GM23338 (cell line): ENCODE data around the gene SDR42E2. TPM values are rescaled to one million over a fixed set of nuclear protein-coding genes. Genes with fewer than 3 reads are reported as not detected.

Experiments used
- ATAC-seq: fragments of 200-7000 bp; cut with Tn5 transposase; 3 replicates; pipeline ENCODE4 v1.9.1; 2020
- DNase-seq: peaks from one replicate; pipeline ENCODE4 v3.0.0-alpha.2; 2015; ENCODE audit warnings: low spot score
- H2AFZ ChIP-seq: fragments of 200-600 bp; sonication (generic); 2 replicates; pipeline ENCODE4 v1.8.0; 2016; ENCODE audit warnings: antibody characterized with exemption, mild to moderate bottlenecking, moderate library complexity
- H3F3A ChIP-seq: fragments of 200-600 bp; sonication (generic); replicated peaks from 2 replicates; pipeline ENCODE4 v1.8.0; 2017; ENCODE audit warnings: antibody characterized with exemption, mixed run types, low read depth
- H3K27ac ChIP-seq: fragments of 200-600 bp; sonication (generic); 2 replicates; pipeline ENCODE4 v1.6.1; 2016; ENCODE audit warnings: low read depth
- H3K27me3 ChIP-seq: fragments of 200-600 bp; sonication (generic); 2 replicates; pipeline ENCODE4 v1.8.0; 2016; ENCODE audit warnings: mild to moderate bottlenecking, mixed run types, moderate library complexity; ENCODE audit not compliant: insufficient read depth
- H3K36me3 ChIP-seq: fragments of 200-600 bp; sonication (generic); 2 replicates; pipeline ENCODE4 v1.8.0; 2016; ENCODE audit warnings: mild to moderate bottlenecking; ENCODE audit not compliant: insufficient read depth
- H3K4me1 ChIP-seq: fragments of 200-600 bp; sonication (generic); 2 replicates; pipeline ENCODE4 v1.8.0; 2016; ENCODE audit warnings: mild to moderate bottlenecking, moderate library complexity; ENCODE audit not compliant: insufficient read depth
- H3K4me2 ChIP-seq: fragments of 200-600 bp; sonication (generic); 2 replicates; pipeline ENCODE4 v1.7.1; 2017; ENCODE audit warnings: mixed run types
- H3K4me3 ChIP-seq: fragments of 200-600 bp; sonication (generic); 2 replicates; pipeline ENCODE4 v1.6.1; 2016; ENCODE audit warnings: mixed run types
- H3K79me2 ChIP-seq: fragments of 200-600 bp; sonication (generic); replicated peaks from 2 replicates; pipeline ENCODE4 v1.8.0; 2017; ENCODE audit warnings: mild to moderate bottlenecking; ENCODE audit not compliant: insufficient read depth
- H3K9me2 ChIP-seq: fragments of 200-600 bp; sonication (generic); 2 replicates; pipeline ENCODE4 v1.8.0; 2017; ENCODE audit not compliant: insufficient read depth
- H4K20me1 ChIP-seq: fragments of 200-600 bp; sonication (generic); replicated peaks from 2 replicates; pipeline ENCODE4 v1.8.0; 2017; ENCODE audit warnings: mild to moderate bottlenecking; ENCODE audit not compliant: insufficient read depth
- H3K27ac Mint-ChIP-seq: 2 replicates; pipeline ENCODE4 v1.8.0; 2020; ENCODE audit warnings: inconsistent platforms, mild to moderate bottlenecking, moderate library complexity, mixed read lengths
- H3K27me3 Mint-ChIP-seq: 3 replicates; pipeline ENCODE4 v1.8.0; 2022; ENCODE audit warnings: low read depth, mild to moderate bottlenecking, moderate library complexity, mixed read lengths, inconsistent platforms; ENCODE audit not compliant: insufficient read depth, poor library complexity
- H3K36me3 Mint-ChIP-seq: 3 replicates; pipeline ENCODE4 v1.8.0; 2021; ENCODE audit warnings: low read depth, mild to moderate bottlenecking, inconsistent platforms, moderate library complexity, mixed read lengths
- H3K4me1 Mint-ChIP-seq: 3 replicates; pipeline ENCODE4 v1.8.0; 2020; ENCODE audit warnings: mild to moderate bottlenecking, inconsistent platforms, mixed read lengths
- H3K4me3 Mint-ChIP-seq: 3 replicates; pipeline ENCODE4 v1.8.0; 2021; ENCODE audit warnings: moderate library complexity, mild to moderate bottlenecking, inconsistent platforms, mixed read lengths
- H3K9me3 Mint-ChIP-seq: 3 replicates; pipeline ENCODE4 v1.8.0; 2020; ENCODE audit warnings: moderate library complexity, mild to moderate bottlenecking, inconsistent platforms, mixed read lengths
- CREB1 ChIP-seq: fragments of 250-450 bp; sonication (Bioruptor Pico); IDR thresholded peaks from 2 replicates; pipeline ENCODE4 v1.5.0; 2020; ENCODE audit warnings: low read depth, mild to moderate bottlenecking, moderate library complexity
- CTCF ChIP-seq, 2 experiments: fragments of 200-600 bp in 1 of 2; sonication (generic) in 1 of 2; conservative IDR thresholded peaks; 2 replicates each; pipeline versions ENCODE4 v1.5.1 to v1.6.1; 2016 to 2017; ENCODE audit warnings: antibody characterized with exemption in 2 of 2, low read depth in 2 of 2, mild to moderate bottlenecking in 2 of 2, moderate library complexity in 1 of 2
- EZH2 ChIP-seq: fragments of 200-600 bp; sonication (generic); IDR thresholded peaks from one replicate; pipeline ENCODE4 v1.8.0; 2017; ENCODE audit warnings: antibody characterized with exemption, mild to moderate bottlenecking, low read depth; ENCODE audit not compliant: unreplicated experiment
- EZH2phosphoT487 ChIP-seq: fragments of 200-600 bp; sonication (generic); IDR thresholded peaks from one replicate; pipeline ENCODE4 v1.8.1; 2018; ENCODE audit warnings: antibody characterized with exemption; ENCODE audit not compliant: unreplicated experiment
- JUNB ChIP-seq: IDR thresholded peaks from one replicate; pipeline ENCODE4 v1.6.1; 2016; ENCODE audit warnings: antibody characterized with exemption; ENCODE audit not compliant: unreplicated experiment
- NANOG ChIP-seq: IDR thresholded peaks from 2 replicates; pipeline ENCODE4 v1.6.1; 2016; ENCODE audit warnings: antibody characterized with exemption, borderline replicate concordance
- POLR2AphosphoS5 ChIP-seq: IDR thresholded peaks from 2 replicates; pipeline ENCODE4 v1.6.1; 2016; ENCODE audit warnings: antibody characterized with exemption, low read depth
- STAT1 ChIP-seq: IDR thresholded peaks from one replicate; pipeline ENCODE4 v1.6.1; 2016; ENCODE audit warnings: antibody characterized with exemption; ENCODE audit not compliant: unreplicated experiment
- ZNF114 ChIP-seq: fragments of 250-450 bp; sonication (Bioruptor Pico); IDR thresholded peaks from 2 replicates; pipeline ENCODE4 v1.5.0; 2020; ENCODE audit warnings: mild to moderate bottlenecking, moderate library complexity
- ZNF331 ChIP-seq: fragments of 250-450 bp; sonication (Bioruptor Pico); IDR thresholded peaks from 2 replicates; pipeline ENCODE4 v1.5.0; 2020; ENCODE audit warnings: low read depth, mild to moderate bottlenecking, moderate library complexity
- ZNF462 ChIP-seq: fragments of 250-450 bp; sonication (Bioruptor Pico); IDR thresholded peaks from 2 replicates; pipeline ENCODE4 v1.5.0; 2020; ENCODE audit warnings: mild to moderate bottlenecking, moderate library complexity
- polyA plus RNA-seq: library from polyadenylated mRNA; unstranded; fragments of >200 nt; fragmentation: Nextera tagmentation; extraction: Ambion mirVana; gene quantifications from 2 replicates; pipeline ENCODE4 v1.2.1, GENCODE V29; 2016
- total RNA-seq: library from RNA; depleted of rRNA; stranded (reverse); fragments of >200 nt; shearing (Covaris generic); gene quantifications from 2 replicates; pipeline ENCODE4 v1.2.3, GENCODE V29; 2014
- TF ChIP-seq, protein P1 (sequence below): IDR thresholded peaks from one replicate; pipeline ENCODE4 v1.6.1; 2018; ENCODE audit warnings: antibody characterized with exemption; ENCODE audit not compliant: unreplicated experiment
- TF ChIP-seq, protein P2 (sequence below): IDR thresholded peaks from 2 replicates; pipeline ENCODE4 v1.6.1; 2016; ENCODE audit warnings: antibody characterized with exemption

Gene SDR42E2
- total and polyA plus RNA-seq, 2 experiments from 2014 or later, result 0.15 TPM; not detected in 1

DNA sequence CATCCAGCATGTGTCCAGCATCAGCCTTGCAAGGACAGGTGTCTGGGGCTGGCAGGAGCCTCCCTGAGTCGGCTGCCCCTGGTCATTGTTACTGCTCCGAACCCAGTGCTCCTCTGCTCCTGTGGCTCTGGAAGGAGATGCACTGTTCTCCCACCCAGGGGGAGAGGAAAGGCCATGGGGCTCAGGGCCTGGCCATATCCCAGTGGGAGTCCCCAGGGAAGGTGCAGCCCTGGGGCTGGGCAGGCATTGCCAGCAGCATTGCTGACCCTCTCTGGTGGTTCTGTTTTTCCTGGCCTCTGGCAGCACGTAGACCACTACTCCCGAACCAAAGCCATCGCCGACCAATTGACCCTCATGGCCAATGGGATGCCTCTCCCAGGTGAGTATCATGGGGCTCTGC, 9.6 kb downstream of the SDR42E2 start:
- no peaks in the 10 kb centered on the region for H3K36me3 ChIP-seq
- no peak for ATAC-seq
- DNase-seq, result no peak
- no peak overlapping the region for H3K27ac ChIP-seq
- no peaks in the 10 kb centered on the region for H3K27me3 ChIP-seq
- Mint-ChIP-seq H3K9me3 (no peaks in the 10 kb centered on the region; the same call in 2 of the 3 replicates), H3K27me3 (peaks cover 8% of the 10 kb centered on the region), H3K4me3 (no peak overlapping the region), H3K4me1 (no peaks in the 10 kb centered on the region), H3K27ac (no peak overlapping the region), H3K36me3 (peaks cover 4% of the 10 kb centered on the region; the same call in 2 of the 3 replicates)
- no peaks in the 10 kb centered on the region for H3K79me2 ChIP-seq
- no peaks in the 10 kb centered on the region for H4K20me1 ChIP-seq
- no peaks in the 10 kb centered on the region for H3F3A ChIP-seq
- no peaks in the 10 kb centered on the region for H3K9me2 ChIP-seq
- TF ChIP-seq CREB1 (CRISPR knock-in tag), result no peak
- TF ChIP-seq JUNB, result no peak
- no peak for TF ChIP-seq ZNF114
- no peak for TF ChIP-seq STAT1
- TF ChIP-seq NANOG, result no peak
- TF ChIP-seq, protein P1, sequence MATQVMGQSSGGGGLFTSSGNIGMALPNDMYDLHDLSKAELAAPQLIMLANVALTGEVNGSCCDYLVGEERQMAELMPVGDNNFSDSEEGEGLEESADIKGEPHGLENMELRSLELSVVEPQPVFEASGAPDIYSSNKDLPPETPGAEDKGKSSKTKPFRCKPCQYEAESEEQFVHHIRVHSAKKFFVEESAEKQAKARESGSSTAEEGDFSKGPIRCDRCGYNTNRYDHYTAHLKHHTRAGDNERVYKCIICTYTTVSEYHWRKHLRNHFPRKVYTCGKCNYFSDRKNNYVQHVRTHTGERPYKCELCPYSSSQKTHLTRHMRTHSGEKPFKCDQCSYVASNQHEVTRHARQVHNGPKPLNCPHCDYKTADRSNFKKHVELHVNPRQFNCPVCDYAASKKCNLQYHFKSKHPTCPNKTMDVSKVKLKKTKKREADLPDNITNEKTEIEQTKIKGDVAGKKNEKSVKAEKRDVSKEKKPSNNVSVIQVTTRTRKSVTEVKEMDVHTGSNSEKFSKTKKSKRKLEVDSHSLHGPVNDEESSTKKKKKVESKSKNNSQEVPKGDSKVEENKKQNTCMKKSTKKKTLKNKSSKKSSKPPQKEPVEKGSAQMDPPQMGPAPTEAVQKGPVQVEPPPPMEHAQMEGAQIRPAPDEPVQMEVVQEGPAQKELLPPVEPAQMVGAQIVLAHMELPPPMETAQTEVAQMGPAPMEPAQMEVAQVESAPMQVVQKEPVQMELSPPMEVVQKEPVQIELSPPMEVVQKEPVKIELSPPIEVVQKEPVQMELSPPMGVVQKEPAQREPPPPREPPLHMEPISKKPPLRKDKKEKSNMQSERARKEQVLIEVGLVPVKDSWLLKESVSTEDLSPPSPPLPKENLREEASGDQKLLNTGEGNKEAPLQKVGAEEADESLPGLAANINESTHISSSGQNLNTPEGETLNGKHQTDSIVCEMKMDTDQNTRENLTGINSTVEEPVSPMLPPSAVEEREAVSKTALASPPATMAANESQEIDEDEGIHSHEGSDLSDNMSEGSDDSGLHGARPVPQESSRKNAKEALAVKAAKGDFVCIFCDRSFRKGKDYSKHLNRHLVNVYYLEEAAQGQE, result no peak
- TF ChIP-seq ZNF331 (CRISPR knock-in tag), result no peak
- TF ChIP-seq, protein P2, sequence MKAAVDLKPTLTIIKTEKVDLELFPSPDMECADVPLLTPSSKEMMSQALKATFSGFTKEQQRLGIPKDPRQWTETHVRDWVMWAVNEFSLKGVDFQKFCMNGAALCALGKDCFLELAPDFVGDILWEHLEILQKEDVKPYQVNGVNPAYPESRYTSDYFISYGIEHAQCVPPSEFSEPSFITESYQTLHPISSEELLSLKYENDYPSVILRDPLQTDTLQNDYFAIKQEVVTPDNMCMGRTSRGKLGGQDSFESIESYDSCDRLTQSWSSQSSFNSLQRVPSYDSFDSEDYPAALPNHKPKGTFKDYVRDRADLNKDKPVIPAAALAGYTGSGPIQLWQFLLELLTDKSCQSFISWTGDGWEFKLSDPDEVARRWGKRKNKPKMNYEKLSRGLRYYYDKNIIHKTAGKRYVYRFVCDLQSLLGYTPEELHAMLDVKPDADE, result no peak
- TF ChIP-seq CTCF (conservative IDR thresholded peaks at IDR 0.05; ENCODE audit: low read depth in 2 of 2), result no peak
- TF ChIP-seq EZH2, result no peak
- no peak for TF ChIP-seq EZH2phosphoT487
- TF ChIP-seq POLR2AphosphoS5, result no peak
- no peak for TF ChIP-seq ZNF462
- H3K4me2 ChIP-seq, result no peak overlapping the region
- no peak overlapping the region for H2AFZ ChIP-seq
- no peaks in the 10 kb centered on the region for H3K4me1 ChIP-seq
- H3K4me3 ChIP-seq, result no peak overlapping the region
